ENCODE measurements around the gene PCDHGA8.
"Not testable (repeated sequence)": the region's sequence is repeated elsewhere in the genome, so short reads cannot be mapped to it uniquely, and the experiment has no call there.

PCDHGA8 gene

DNA sequence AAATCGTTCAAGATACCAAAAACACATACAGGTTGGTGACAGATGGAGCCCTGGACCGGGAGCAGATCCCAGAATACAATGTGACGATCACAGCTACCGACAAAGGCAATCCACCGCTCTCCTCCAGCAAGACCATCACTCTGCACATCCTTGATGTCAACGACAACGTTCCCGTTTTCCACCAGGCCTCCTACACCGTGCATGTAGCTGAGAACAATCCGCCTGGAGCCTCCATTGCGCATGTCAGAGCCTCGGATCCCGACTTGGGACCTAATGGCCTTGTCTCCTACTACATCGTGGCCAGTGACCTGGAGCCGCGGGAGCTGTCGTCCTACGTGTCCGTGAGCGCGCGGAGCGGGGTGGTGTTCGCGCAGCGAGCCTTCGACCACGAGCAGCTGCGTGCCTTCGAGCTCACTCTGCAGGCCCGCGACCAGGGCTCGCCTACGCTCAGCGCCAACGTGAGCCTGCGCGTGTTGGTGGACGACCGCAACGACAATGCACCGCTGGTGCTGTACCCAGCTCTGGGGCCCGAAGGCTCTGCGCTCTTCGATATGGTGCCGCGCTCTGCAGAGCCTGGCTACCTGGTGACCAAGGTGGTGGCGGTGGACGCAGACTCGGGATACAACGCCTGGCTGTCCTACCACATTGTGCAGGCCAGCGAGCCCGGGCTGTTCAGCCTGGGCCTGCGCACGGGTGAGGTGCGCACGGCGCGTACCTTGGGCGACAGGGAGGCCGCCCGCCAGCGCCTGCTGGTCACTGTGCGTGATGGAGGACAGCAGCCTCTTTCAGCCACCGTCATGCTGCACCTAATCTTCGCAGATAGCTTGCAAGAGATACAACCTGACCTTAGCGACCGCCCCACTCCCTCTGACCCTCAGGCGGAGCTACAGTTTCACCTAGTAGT, 20.6 kb upstream of the PCDHGA8 start:
- DNase-seq (ENCODE audit: low read depth) = no peak

DNA sequence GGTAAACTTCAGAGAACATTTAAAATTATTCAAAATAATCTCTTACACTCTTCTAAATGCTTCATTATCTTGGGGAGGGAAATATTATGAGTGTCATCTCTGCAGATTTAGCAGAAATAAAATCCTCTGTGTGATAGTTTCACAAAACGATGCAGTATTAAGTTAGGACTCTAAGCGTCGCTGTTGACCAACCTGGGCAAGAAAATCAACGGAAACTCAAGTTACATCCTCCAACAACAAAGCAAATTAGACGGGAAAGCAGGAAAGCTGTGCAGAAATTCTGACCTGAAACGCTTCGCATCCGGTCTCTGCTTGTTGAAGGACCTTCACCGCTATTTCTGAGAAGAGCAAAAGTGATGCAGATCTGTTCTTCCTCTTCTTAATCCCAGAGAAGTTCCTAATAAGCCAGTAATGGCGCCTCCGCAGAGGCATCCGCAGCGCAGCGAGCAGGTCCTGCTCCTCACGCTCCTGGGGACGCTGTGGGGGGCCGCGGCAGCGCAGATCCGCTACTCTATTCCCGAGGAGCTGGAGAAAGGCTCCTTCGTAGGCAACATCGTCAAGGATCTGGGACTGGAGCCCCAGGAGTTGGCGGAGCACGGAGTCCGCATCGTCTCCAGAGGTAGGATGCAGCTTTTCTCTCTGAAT, 18.6 kb upstream of the PCDHGA8 start, which contains the start of gene PCDHGA6:
Gene PCDHGA6 (plus strand): TSS at position 219 of the 645 bp plus-strand sequence. CDS start 193 bp downstream, at position 412.
- DNase-seq (ENCODE audit: low read depth) = no peak

- DNase-seq (ENCODE audit: low read depth) = no peak
These were observed 17.8 kb upstream of the PCDHGA8 start for GRCh38 chr5:141374627-141375026.

- DNase-seq (ENCODE audit: low read depth) = not testable (repeated sequence)
These were observed 16.8 kb upstream of the PCDHGA8 start for GRCh38 chr5:141375444-141376155.

GRCh38 chr5:141382469-141383294, 9.8 kb upstream of the PCDHGA8 start, which contains the start of gene PCDHGA7:
Gene PCDHGA7 (plus strand): TSS chr5:141382742. CDS start chr5:141382900, 158 bp downstream.
- no peak for DNase-seq (ENCODE audit: low read depth)

- no peak for DNase-seq (ENCODE audit: low read depth)
These were observed 9.1 kb upstream of the PCDHGA8 start for GRCh38 chr5:141383345-141383744.

DNA sequence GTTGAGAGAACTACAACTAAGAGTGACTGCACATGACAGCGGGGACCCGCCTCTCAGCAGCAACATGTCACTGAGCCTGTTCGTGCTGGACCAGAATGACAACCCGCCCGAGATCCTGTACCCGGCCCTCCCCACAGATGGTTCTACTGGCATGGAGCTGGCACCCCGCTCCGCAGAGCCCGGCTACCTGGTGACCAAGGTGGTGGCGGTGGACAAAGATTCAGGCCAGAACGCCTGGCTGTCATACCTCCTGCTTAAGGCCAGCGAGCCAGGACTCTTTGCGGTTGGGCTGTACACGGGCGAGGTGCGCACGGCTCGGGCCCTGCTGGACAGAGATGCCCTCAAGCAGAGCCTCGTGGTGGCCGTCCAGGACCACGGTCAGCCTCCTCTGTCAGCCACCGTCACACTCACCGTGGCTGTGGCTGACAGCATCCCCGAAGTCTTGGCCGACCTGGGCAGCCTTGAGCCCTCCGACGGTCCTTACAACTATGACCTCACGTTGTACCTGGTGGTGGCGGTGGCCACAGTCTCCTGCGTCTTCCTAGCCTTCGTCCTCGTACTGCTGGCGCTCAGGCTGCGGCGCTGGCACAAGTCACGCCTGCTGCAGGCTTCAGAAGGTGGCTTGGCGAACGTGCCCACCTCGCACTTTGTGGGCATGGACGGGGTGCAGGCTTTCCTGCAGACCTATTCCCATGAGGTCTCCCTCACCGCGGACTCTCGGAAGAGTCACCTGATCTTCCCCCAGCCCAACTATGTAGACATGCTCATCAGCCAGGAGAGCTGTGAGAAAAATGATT, 7.8 kb upstream of the PCDHGA8 start:
- no peak for DNase-seq (ENCODE audit: low read depth)

- DNase-seq (ENCODE audit: low read depth) = not testable (repeated sequence)
These were observed 4.7 kb upstream of the PCDHGA8 start, which contains the start of gene PCDHGB4 for GRCh38 chr5:141387557-141388311. Gene PCDHGB4 (plus strand): TSS chr5:141387698. CDS start chr5:141387885, 187 bp downstream.

DNA sequence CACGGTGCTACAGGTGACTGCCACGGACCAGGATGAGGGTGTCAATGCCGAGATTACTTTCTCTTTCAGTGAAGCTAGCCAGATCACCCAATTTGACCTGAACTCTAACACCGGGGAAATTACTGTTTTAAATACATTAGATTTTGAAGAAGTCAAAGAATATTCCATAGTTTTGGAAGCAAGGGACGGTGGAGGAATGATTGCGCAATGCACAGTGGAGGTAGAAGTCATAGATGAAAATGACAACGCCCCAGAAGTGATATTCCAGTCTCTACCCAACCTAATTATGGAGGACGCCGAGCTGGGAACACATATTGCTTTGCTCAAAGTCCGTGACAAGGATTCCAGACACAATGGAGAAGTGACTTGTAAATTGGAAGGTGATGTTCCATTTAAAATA, 3.8 kb upstream of the PCDHGA8 start:
- DNase-seq (ENCODE audit: low read depth) = no peak

- DNase-seq (ENCODE audit: low read depth) = no peak
These were observed 3.0 kb upstream of the PCDHGA8 start for GRCh38 chr5:141389153-141390042.

DNA sequence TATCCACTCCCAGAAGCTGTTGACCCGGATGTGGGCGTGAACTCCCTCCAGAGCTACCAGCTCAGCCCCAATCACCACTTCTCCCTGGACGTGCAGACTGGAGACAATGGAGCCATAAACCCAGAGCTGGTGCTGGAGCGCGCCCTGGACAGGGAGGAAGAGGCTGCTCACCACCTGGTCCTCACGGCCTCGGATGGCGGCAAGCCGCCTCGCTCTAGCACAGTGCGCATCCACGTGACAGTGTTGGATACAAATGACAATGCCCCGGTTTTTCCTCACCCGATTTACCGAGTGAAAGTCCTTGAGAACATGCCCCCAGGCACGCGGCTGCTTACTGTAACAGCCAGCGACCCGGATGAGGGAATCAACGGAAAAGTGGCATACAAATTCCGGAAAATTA, 834 bp downstream of the PCDHGA8 start:
- no peak for DNase-seq (ENCODE audit: low read depth)

DNA sequence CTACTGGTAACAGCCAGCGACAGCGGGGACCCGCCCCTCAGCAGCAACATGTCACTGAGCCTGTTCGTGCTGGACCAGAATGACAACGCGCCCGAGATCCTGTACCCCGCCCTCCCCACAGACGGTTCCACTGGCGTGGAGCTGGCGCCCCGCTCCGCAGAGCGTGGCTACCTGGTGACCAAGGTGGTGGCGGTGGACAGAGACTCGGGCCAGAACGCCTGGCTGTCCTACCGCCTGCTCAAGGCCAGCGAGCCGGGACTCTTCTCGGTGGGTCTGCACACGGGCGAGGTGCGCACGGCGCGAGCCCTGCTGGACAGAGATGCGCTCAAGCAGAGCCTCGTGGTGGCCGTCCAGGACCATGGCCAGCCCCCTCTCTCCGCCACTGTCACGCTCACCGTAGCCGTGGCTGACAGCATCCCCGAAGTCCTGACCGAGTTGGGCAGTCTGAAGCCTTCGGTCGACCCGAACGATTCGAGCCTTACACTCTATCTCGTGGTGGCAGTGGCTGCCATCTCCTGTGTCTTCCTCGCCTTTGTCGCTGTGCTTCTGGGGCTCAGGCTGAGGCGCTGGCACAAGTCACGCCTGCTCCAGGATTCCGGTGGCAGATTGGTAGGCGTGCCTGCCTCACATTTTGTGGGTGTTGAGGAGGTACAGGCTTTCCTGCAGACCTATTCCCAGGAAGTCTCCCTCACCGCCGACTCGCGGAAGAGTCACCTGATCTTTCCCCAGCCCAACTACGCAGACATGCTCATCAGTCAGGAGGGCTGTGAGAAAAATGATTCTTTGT, 2.2 kb downstream of the PCDHGA8 start:
- DNase-seq (ENCODE audit: low read depth) = not testable (repeated sequence)

DNA sequence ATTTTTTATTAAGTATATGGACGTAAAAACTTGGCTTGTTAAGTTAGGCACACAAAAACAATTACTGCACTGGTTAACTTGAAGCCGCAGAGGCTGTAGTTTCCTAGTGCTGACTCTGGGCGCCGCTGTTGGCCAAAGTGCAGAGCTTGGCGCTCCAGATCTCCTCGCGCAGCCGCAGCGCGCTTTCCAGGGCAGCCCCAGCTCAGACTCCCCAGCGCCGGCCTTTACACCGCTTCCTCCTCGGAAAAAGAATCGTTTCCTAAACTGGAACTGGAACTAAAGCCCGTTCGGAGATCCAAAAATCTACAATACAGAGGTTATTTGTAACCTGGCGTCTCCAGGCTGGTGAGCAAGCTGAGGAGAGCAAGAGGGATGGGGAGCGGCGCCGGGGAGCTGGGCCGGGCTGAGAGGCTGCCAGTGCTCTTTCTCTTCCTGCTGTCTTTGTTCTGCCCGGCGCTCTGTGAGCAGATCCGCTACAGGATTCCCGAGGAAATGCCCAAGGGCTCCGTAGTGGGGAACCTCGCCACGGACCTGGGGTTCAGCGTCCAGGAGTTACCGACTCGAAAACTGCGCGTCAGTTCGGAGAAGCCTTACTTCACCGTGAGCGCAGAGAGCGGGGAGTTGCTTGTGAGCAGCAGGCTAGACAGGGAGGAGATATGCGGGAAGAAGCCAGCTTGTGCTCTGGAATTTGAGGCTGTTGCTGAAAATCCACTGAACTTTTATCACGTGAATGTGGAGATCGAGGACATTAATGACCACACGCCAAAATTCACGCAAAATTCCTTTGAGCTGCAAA, 5.5 kb downstream of the PCDHGA8 start, which contains the start of gene PCDHGB5:
Gene PCDHGB5 (plus strand): TSS at position 192 of the 796 bp plus-strand sequence. CDS start 181 bp downstream, at position 373.
- DNase-seq (ENCODE audit: low read depth) = not testable (repeated sequence)

GRCh38 chr5:141398608-141399007, 6.2 kb downstream of the PCDHGA8 start:
- DNase-seq (ENCODE audit: low read depth) = no peak

- DNase-seq (ENCODE audit: low read depth) = no peak
These were observed 7.3 kb downstream of the PCDHGA8 start for GRCh38 chr5:141399555-141400258.

DNA sequence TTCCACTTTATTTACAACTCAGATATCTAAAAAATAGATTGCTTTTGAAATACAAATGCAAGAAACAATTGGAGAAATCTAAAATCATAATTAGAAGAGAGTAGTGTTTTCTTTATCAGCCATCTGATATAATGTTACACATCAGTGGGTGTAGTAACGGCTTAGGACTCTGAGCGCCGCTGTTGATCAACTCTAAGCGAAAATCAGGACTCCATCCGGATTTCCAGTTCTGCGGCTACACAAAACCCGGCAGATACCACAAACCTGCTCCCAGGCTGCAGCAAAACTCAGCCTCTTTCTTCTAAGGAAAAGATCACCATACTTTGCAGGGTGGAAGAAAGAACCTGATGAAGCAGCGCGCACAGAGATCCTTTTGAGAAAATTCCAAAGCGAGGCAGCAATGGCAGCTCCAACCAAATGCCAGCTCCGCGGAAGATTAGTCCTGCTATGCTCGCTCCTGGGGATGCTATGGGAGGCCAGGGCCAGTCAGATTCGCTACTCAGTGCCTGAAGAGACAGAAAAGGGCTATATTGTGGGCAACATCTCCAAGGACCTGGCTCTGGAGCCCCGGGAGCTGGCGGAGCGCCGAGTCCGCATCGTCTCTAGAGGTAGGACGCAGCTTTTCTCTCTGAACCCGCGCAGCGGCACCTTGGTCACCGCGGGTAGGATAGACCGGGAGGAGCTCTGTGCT, 10.3 kb downstream of the PCDHGA8 start, which contains the start of gene PCDHGA9:
Gene PCDHGA9 (plus strand): TSS at position 226 of the 691 bp plus-strand sequence. CDS start 175 bp downstream, at position 401.
- DNase-seq (ENCODE audit: low read depth) = no peak

All from CMK (cell line).